GM23248 (cell line): ENCODE measurements around the gene MAN1C1. TPM values are rescaled to one million over a fixed set of nuclear protein-coding genes. Genes with fewer than 3 reads are reported as not detected.

ENCODE experiments used
- DNase-seq: peaks from one replicate; pipeline ENCODE4 v3.0.0-alpha.2; 2015
- H2AFZ ChIP-seq: fragments of 200-600 bp; sonication (generic); 2 replicates; pipeline ENCODE4 v1.6.1; 2016; ENCODE audit warnings: antibody characterized with exemption
- H3F3A ChIP-seq: fragments of 200-600 bp; sonication (generic); 2 replicates; pipeline ENCODE4 v1.6.1; 2016; ENCODE audit warnings: mild to moderate bottlenecking, antibody characterized with exemption, mixed run types; ENCODE audit not compliant: insufficient read depth
- H3K27ac ChIP-seq: fragments of 200-600 bp; sonication (generic); 2 replicates; pipeline ENCODE4 v1.5.1; 2016; ENCODE audit warnings: mild to moderate bottlenecking
- H3K27me3 ChIP-seq: fragments of 200-600 bp; sonication (generic); replicated peaks from 2 replicates; pipeline ENCODE4 v1.6.1; 2016; ENCODE audit warnings: mild to moderate bottlenecking; ENCODE audit not compliant: insufficient read depth
- H3K36me3 ChIP-seq: fragments of 200-600 bp; sonication (generic); 2 replicates; pipeline ENCODE4 v1.6.1; 2016; ENCODE audit warnings: low read depth, mild to moderate bottlenecking
- H3K4me1 ChIP-seq: fragments of 200-600 bp; sonication (generic); 2 replicates; pipeline ENCODE4 v1.6.1; 2016; ENCODE audit warnings: mild to moderate bottlenecking; ENCODE audit not compliant: insufficient read depth
- H3K4me2 ChIP-seq: fragments of 200-600 bp; sonication (generic); one replicate; pipeline ENCODE4 v1.6.1; 2016; ENCODE audit warnings: mild to moderate bottlenecking; ENCODE audit not compliant: unreplicated experiment
- H3K4me3 ChIP-seq: fragments of 200-600 bp; sonication (generic); 2 replicates; pipeline ENCODE4 v1.5.1; 2016; ENCODE audit warnings: mild to moderate bottlenecking
- H3K79me2 ChIP-seq: fragments of 200-600 bp; sonication (generic); 2 replicates; pipeline ENCODE4 v1.6.1; 2016; ENCODE audit warnings: mild to moderate bottlenecking; ENCODE audit not compliant: insufficient read depth
- H3K9ac ChIP-seq: fragments of 200-600 bp; sonication (generic); 2 replicates; pipeline ENCODE4 v1.6.1; 2016; ENCODE audit warnings: mild to moderate bottlenecking
- H3K9me2 ChIP-seq: fragments of 200-600 bp; sonication (generic); 2 replicates; pipeline ENCODE4 v1.6.1; 2016; ENCODE audit warnings: mixed run types, mild to moderate bottlenecking, moderate library complexity; ENCODE audit not compliant: insufficient read depth
- H3K9me3 ChIP-seq: fragments of 200-600 bp; sonication (generic); one replicate; pipeline ENCODE4 v1.6.1; 2017; ENCODE audit warnings: low read depth
- H4K20me1 ChIP-seq: fragments of 200-600 bp; sonication (generic); 2 replicates; pipeline ENCODE4 v1.6.0; 2016; ENCODE audit not compliant: insufficient read depth
- EZH2 ChIP-seq: fragments of 200-600 bp; sonication (generic); IDR thresholded peaks from 2 replicates; pipeline ENCODE4 v1.6.1; 2018; ENCODE audit warnings: antibody characterized with exemption, mild to moderate bottlenecking; ENCODE audit not compliant: insufficient read depth, poor library complexity, severe bottlenecking
- EZH2phosphoT487 ChIP-seq: fragments of 200-600 bp; sonication (generic); IDR thresholded peaks from 2 replicates; pipeline ENCODE4 v1.6.1; 2018; ENCODE audit warnings: antibody characterized with exemption, moderate library complexity, mild to moderate bottlenecking, low read depth; ENCODE audit not compliant: insufficient read depth
- WGBS, 2 experiments: methylation state at CpG; one replicate each; pipeline ENCODE4 v1.1.6; 2015 to 2017; ENCODE audit warnings: low lambda C conversion rate in 2 of 2, low coverage in 1 of 2; ENCODE audit errors: missing lambda C conversion rate in 2 of 2; 5-methylcytosine and 5-hydroxymethylcytosine counted together
- in situ Hi-C: fragments of 300-500 bp; cut with MboI; formaldehyde crosslinking; loops from 2 replicates; pipeline ENCODE4 v1.15.0; 2020
- polyA plus RNA-seq: library from polyadenylated mRNA; unstranded; fragments of >200 nt; fragmentation: Nextera tagmentation; extraction: Ambion mirVana; gene quantifications from 2 replicates; pipeline ENCODE4 v1.2.1, GENCODE V29; 2016
- total RNA-seq: library from RNA; depleted of rRNA; stranded (reverse); fragments of >200 nt; shearing (Covaris generic); gene quantifications from 2 replicates; pipeline ENCODE4 v1.2.3, GENCODE V29; 2014

Gene MAN1C1
- total and polyA plus RNA-seq, 2 experiments from 2014 or later = 0.29 to 1.1 TPM

DNA sequence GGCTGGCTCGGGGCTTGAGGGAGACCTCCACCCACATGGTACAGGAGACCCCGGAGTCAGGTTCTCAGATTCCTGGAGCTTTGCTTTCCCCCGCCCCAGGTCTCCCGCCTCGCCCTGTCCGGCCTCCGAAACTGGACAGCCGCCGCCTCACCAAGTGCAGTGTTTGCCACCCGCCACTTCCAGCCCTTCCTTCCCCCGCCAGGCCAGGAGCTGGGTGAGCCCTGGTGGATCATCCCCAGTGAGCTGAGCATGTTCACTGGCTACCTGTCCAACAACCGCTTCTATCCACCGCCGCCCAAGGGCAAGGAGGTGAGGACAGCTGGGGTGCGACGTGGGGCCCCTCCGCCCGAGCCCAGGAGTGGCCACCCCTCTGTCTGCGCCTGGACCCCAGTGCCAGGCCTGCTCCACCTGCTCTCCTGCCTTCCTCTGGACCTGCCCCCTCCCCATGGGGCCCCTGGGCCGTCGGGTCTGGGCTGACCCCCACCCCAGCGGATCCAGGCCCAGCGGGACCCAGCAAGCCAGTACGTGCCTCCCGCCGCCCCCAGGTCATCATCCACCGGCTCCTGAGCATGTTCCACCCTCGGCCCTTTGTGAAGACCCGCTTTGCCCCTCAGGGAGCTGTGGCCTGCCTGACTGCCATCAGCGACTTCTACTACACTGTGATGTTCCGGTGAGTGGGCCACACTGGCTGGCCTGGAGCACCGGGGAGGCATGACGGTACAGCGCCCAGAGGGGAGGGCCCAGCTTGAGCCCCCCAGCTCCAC, 192.1 kb downstream of the MAN1C1 start:
- H4K20me1 ChIP-seq = no peaks in the 10 kb centered on the region
- peaks cover 5% of the 10 kb centered on the region; the same call in 1 of the 2 replicates for H3K79me2 ChIP-seq
- H3K27ac ChIP-seq = no peak overlapping the region
- 97% methylated on average over 30 to 34 of the region's 34 CpGs for WGBS, 2 experiments
- H3K36me3 ChIP-seq = no peaks in the 10 kb centered on the region; the same call in 1 of the 2 replicates
- H3K4me1 ChIP-seq = peaks cover 27% of the 10 kb centered on the region
- in situ Hi-C loops = loop anchor here (25.0 kb wide), 1 partner anchor 571 kb away; the partner anchor contains the start of genes RSRP1 and SYF2
- no peak overlapping the region for H3K9ac ChIP-seq
- no peak overlapping the region for H3K4me2 ChIP-seq
- H3F3A ChIP-seq = peaks cover 20% of the 10 kb centered on the region
- no peak overlapping the region for H2AFZ ChIP-seq
- no peaks in the 10 kb centered on the region for H3K9me2 ChIP-seq
- no peaks in the 10 kb centered on the region for H3K27me3 ChIP-seq
- no peak for DNase-seq
- H3K9me3 ChIP-seq = no peaks in the 10 kb centered on the region
- TF ChIP-seq EZH2phosphoT487 = no peak
- TF ChIP-seq EZH2 = no peak
- no peak overlapping the region for H3K4me3 ChIP-seq

DNA sequence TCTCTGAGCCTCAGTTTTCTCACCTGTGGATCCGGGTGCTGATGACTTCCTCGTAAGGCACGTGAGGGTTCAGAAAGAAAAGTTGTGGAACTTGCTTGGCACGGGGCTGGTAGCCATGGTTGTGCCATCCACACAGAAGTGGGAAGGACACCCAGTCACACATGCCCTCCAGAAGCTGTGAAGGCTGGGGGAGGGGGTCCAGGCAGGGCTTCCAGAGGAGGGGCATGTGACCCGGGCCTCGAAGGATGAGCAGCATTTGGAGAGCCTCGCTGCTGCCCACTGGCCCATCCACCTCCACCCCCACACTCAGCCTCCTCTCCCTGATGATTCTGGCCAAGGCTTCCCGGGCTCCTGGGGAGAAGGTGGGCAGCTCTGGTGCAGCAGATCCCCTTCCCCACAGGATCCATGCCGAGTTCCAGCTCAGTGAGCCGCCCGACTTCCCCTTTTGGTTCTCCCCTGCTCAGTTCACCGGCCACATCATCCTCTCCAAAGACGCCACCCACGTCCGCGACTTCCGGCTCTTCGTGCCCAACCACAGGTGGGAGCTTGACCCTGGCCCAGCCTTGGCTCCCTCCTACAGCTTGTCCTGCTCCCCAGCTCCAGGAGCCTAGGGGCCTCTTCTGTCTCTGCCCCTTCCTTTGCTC, 192.8 kb downstream of the MAN1C1 start:
- Histone ChIP-seq H3K9ac (no peak overlapping the region), H3K27me3 (no peaks in the 10 kb centered on the region), H2AFZ (no peak overlapping the region), H4K20me1 (no peaks in the 10 kb centered on the region), H3F3A (peaks cover 14% of the 10 kb centered on the region), H3K4me1 (peaks cover 22% of the 10 kb centered on the region), H3K4me2 (no peak overlapping the region), H3K9me3 (no peaks in the 10 kb centered on the region), H3K9me2 (no peaks in the 10 kb centered on the region), H3K79me2 (peaks cover 5% of the 10 kb centered on the region; the same call in 1 of the 2 replicates), H3K27ac (no peak overlapping the region), H3K4me3 (no peak overlapping the region), H3K36me3 (no peaks in the 10 kb centered on the region; the same call in 1 of the 2 replicates)
- TF ChIP-seq EZH2phosphoT487 (no peak), EZH2 (no peak)
- 77 to 81% methylated on average over 17 to 18 of the region's 18 CpGs for WGBS, 2 experiments
- in situ Hi-C loops = loop anchor here (25.0 kb wide), 1 partner anchor 572 kb away; the partner anchor contains the start of genes RSRP1 and SYF2
- DNase-seq = no peak

DNA sequence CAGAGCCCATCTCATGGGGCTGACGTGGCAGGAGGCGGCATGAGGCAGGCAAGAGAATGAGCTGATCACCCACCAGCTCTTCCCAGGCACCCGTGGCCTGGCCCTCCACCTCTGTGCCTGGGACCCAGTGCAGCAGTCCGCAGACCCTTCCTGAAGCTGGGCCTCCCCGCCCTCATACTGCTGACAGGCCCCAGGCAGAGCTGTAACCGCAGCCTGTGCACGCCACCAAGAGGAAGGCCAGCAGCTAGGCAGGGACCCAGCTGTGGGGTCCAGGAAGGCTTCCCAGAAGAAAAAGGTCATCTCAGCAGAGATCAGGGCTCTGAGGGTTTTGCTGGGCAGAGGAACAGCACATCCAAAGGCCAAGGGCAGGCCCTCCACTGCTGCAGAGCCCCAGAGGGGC, 193.3 kb downstream of the MAN1C1 start:
- no peak for TF ChIP-seq EZH2
- no peak for TF ChIP-seq EZH2phosphoT487
- Histone ChIP-seq H3K9ac (no peak overlapping the region), H3K27ac (no peak overlapping the region), H4K20me1 (no peaks in the 10 kb centered on the region), H3K4me3 (no peak overlapping the region), H3K4me2 (no peak overlapping the region), H3K27me3 (no peaks in the 10 kb centered on the region), H3F3A (peaks cover 10% of the 10 kb centered on the region), H3K4me1 (peaks cover 18% of the 10 kb centered on the region), H3K36me3 (no peaks in the 10 kb centered on the region; the same call in 1 of the 2 replicates), H3K9me2 (no peaks in the 10 kb centered on the region), H2AFZ (no peak overlapping the region), H3K9me3 (no peaks in the 10 kb centered on the region), H3K79me2 (peaks cover 4% of the 10 kb centered on the region; the same call in 1 of the 2 replicates)
- no peak for DNase-seq
- in situ Hi-C loops = loop anchor here (25.0 kb wide), 1 partner anchor 573 kb away; the partner anchor contains the start of genes RSRP1 and SYF2
- WGBS, 2 experiments = 95 to 97% methylated on average over 7 of the region's 7 CpGs
